HFFc6 (cell line): Measurements from ENCODE around the gene CIAPIN1. TPM values are rescaled to one million over a fixed set of nuclear protein-coding genes. Genes with fewer than 3 reads are reported as not detected.

Source experiments
- DNase-seq: peaks from one replicate; pipeline ENCODE4 v3.0.0-alpha.2; 2018
- H3K27ac Mint-ChIP-seq: 2 replicates; pipeline ENCODE4 v1.8.0; 2020; ENCODE audit warnings: mild to moderate bottlenecking, mixed read lengths
- H3K27me3 Mint-ChIP-seq: 2 replicates; pipeline ENCODE4 v1.8.0; 2021; ENCODE audit warnings: mild to moderate bottlenecking, moderate library complexity, mixed read lengths; ENCODE audit not compliant: insufficient read depth
- H3K36me3 Mint-ChIP-seq: 2 replicates; pipeline ENCODE4 v1.8.0; 2021; ENCODE audit warnings: low read depth, mixed read lengths
- H3K4me1 Mint-ChIP-seq: 2 replicates; pipeline ENCODE4 v1.8.0; 2020; ENCODE audit warnings: low read depth, mixed read lengths
- H3K4me3 Mint-ChIP-seq: 2 replicates; pipeline ENCODE4 v1.8.0; 2020; ENCODE audit warnings: mild to moderate bottlenecking, moderate library complexity, mixed read lengths
- H3K9me3 Mint-ChIP-seq: 2 replicates; pipeline ENCODE4 v1.8.0; 2020; ENCODE audit warnings: mild to moderate bottlenecking, mixed read lengths
- total RNA-seq, 6 experiments: library from RNA; stranded (reverse); fragmentation: NEBNext Ultra II Directional; extraction: Animal tissue kit (Norgen Biotek cat#: 25700); gene quantifications; 2 replicates in 1 of 6; 3 replicates in 5 of 6; pipeline ENCODE4 v1.2.3, GENCODE V29; 2021
- TF ChIP-seq, protein P1 (sequence below): fragments of 200-600 bp; sonication (generic); IDR thresholded peaks from 2 replicates; pipeline ENCODE4 v1.5.0; 2021; ENCODE audit warnings: antibody characterized with exemption, mild to moderate bottlenecking

CIAPIN1 gene
- total RNA-seq, 6 experiments from 2014 or later, result 37.5 to 49.0 (median 46.8) TPM

DNA sequence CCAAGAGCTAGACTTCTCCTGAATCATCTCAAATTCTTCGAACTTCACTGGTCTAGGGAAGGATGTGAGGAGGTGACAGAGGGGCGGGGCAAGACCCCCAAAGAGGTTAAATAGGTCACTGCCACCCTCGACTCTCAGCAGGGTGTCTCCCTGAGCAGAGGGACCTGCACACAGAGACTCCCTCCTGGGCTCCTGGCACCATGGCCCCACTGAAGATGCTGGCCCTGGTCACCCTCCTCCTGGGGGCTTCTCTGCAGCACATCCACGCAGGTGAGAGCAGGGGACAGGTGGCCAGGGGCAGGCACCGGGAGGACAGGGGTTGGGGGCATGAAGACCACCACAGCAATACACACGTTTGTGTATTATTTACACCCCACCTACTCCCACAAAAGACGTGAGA, 33.5 kb downstream of the CIAPIN1 start:
- TF ChIP-seq, protein P1, sequence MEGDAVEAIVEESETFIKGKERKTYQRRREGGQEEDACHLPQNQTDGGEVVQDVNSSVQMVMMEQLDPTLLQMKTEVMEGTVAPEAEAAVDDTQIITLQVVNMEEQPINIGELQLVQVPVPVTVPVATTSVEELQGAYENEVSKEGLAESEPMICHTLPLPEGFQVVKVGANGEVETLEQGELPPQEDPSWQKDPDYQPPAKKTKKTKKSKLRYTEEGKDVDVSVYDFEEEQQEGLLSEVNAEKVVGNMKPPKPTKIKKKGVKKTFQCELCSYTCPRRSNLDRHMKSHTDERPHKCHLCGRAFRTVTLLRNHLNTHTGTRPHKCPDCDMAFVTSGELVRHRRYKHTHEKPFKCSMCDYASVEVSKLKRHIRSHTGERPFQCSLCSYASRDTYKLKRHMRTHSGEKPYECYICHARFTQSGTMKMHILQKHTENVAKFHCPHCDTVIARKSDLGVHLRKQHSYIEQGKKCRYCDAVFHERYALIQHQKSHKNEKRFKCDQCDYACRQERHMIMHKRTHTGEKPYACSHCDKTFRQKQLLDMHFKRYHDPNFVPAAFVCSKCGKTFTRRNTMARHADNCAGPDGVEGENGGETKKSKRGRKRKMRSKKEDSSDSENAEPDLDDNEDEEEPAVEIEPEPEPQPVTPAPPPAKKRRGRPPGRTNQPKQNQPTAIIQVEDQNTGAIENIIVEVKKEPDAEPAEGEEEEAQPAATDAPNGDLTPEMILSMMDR, result no peak
- DNase-seq, result no peak
- Mint-ChIP-seq H3K36me3 (no peaks in the 10 kb centered on the region), H3K27me3 (peaks cover 26% of the 10 kb centered on the region), H3K27ac (no peak overlapping the region), H3K4me1 (peaks cover 20% of the 10 kb centered on the region), H3K9me3 (no peaks in the 10 kb centered on the region), H3K4me3 (no peak overlapping the region)

- Mint-ChIP-seq H3K4me3 (no peak overlapping the region), H3K36me3 (no peaks in the 10 kb centered on the region), H3K27me3 (peaks cover 24% of the 10 kb centered on the region), H3K4me1 (peaks cover 16% of the 10 kb centered on the region), H3K27ac (no peak overlapping the region), H3K9me3 (no peaks in the 10 kb centered on the region)
- TF ChIP-seq, protein P1, result no peak
- no peak for DNase-seq
Observed at GRCh38 chr16:57413301-57413730, 33.9 kb downstream of the CIAPIN1 start.

DNA sequence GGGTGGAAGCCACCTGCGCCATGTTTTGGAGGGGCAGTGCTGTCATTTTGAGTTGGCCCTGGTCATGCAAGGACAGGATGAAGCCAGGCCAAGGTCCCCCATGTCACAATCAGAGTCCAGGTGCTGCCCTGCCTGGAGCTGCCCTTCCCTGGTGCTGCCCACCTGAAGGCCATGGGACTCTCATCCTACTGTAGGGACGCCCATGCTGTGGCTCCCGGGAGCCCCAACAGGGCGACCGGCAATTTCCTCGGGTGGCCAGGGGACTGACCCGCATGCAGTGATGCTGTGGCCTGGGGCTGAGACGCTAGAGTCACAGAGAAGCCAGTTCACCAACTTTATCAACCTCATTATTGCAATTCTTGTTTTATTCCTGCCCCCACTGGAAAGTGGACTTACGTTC, 34.6 kb downstream of the CIAPIN1 start:
- Mint-ChIP-seq H3K9me3 (no peaks in the 10 kb centered on the region), H3K36me3 (no peaks in the 10 kb centered on the region), H3K4me3 (no peak overlapping the region), H3K27me3 (peaks cover 24% of the 10 kb centered on the region), H3K4me1 (peaks cover 9% of the 10 kb centered on the region), H3K27ac (no peak overlapping the region)
- TF ChIP-seq, protein P1, result no peak
- DNase-seq, result no peak

- no peak for DNase-seq
- Mint-ChIP-seq H3K36me3 (no peaks in the 10 kb centered on the region), H3K27ac (no peak overlapping the region), H3K27me3 (peaks cover 24% of the 10 kb centered on the region), H3K4me1 (no peaks in the 10 kb centered on the region), H3K4me3 (no peak overlapping the region), H3K9me3 (no peaks in the 10 kb centered on the region)
- TF ChIP-seq, protein P1, result no peak
Observed at GRCh38 chr16:57411362-57411976, 35.7 kb downstream of the CIAPIN1 start.

DNA sequence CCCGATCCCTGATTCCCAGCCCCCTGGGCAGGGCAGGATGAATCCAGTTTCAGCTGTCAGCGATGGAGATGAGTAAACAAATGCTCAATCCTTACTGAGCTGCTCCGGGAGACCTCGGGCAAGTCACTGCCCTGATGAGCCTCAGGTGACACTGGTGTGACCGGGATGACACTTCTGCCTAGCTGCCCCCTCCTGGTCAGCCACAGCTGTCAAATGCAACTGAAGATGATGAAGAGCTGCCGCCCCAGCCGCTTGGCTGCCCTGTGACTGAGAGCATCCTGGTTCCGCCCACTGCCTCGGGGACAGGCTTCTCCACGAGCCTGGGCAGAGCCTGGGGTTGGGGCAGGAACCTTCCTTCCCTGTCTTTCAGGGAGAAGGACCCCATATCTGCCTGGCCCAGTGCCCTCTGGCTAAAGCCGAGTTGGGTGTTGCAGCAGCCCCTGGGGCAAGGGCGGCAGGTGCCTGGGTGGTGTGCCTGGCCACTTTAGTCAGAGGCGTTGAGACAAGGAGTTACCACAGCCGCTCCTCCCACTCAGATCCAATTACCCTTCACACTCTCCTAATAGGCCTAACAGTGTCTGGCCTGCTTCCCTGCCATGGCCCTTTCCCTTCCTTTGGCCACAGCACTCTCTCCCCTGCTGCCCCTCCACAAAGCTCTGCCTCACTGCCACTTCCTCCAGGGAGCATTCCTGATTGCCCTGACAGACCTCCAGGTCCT, 37.2 kb downstream of the CIAPIN1 start:
- Mint-ChIP-seq H3K36me3 (no peaks in the 10 kb centered on the region), H3K9me3 (no peaks in the 10 kb centered on the region), H3K27ac (no peak overlapping the region), H3K4me3 (no peak overlapping the region), H3K27me3 (peaks cover 29% of the 10 kb centered on the region), H3K4me1 (no peaks in the 10 kb centered on the region)
- TF ChIP-seq, protein P1, result no peak
- no peak for DNase-seq
